ENCODE measurements around the gene FAM227A.

DNA sequence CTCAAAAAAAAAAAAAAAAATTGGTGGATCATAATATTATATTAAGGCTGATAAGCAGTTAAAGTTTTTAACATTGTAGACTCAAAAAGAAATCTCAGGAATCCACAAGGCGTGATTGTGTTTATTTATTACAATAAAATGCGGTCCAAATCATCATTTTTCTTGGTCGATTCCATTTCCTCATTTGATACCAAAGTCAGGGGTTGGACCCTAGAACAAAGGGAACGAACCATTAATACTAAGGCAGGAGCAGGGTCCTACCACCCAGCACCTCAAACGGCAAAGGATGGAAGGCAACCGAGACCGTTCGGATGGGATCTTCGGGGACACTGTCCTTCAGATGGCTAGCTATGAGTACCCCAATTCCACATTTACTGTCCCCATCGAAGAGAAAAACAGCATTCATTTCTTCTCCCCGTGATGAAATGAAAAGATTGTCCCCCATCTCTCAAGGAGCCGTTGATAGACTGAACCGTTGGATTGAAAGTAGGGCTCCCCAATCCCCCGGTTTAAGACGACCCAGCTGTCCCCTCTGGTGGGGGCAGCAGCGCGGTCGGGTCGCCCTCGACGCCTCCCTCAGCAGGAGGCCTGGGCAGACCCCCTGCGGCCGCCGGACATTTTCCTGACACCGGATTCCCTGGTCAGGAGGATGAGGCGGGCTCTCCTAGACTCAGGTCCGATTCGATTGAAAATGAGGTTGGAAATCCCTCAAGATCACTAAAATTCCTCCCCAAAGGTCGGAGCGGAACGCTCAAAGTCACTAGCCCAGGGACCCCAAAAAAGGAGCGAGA, 86.8 kb downstream of the FAM227A start:
- TF ChIP-seq, protein P1, sequence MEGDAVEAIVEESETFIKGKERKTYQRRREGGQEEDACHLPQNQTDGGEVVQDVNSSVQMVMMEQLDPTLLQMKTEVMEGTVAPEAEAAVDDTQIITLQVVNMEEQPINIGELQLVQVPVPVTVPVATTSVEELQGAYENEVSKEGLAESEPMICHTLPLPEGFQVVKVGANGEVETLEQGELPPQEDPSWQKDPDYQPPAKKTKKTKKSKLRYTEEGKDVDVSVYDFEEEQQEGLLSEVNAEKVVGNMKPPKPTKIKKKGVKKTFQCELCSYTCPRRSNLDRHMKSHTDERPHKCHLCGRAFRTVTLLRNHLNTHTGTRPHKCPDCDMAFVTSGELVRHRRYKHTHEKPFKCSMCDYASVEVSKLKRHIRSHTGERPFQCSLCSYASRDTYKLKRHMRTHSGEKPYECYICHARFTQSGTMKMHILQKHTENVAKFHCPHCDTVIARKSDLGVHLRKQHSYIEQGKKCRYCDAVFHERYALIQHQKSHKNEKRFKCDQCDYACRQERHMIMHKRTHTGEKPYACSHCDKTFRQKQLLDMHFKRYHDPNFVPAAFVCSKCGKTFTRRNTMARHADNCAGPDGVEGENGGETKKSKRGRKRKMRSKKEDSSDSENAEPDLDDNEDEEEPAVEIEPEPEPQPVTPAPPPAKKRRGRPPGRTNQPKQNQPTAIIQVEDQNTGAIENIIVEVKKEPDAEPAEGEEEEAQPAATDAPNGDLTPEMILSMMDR (IDR thresholded peaks at IDR 0.05; ENCODE audit: poor library complexity) = no peak
- TF ChIP-seq EZH2 (IDR thresholded peaks at IDR 0.05; ENCODE audit: borderline replicate concordance) = no peak

Measured in hepatocyte (in vitro differentiated cells).